ENCODE results near the gene LAMB3. TPM values are rescaled to one million over a fixed set of nuclear protein-coding genes. Genes with fewer than 3 reads are reported as not detected.

LAMB3 gene
- total RNA-seq, result 3.3 and 3.7 TPM in 2 replicates

GRCh38 chr1:209652121-209652735 lies at the start of gene LAMB3:
Gene LAMB3, minus strand, starts transcription at chr1:209652425. Its CDS starts 1,481 bp downstream, at chr1:209650944.

GRCh38 chr1:209674957-209675564 lies 22.8 kb upstream of the LAMB3 start, which contains the start of gene G0S2:
Gene G0S2, plus strand, starts transcription at chr1:209675412. Its CDS starts 273 bp downstream, at chr1:209675685.

GRCh38 chr1:209583408-209583807 lies 68.8 kb downstream of the LAMB3 start, which contains the start of gene CAMK1G:
Gene CAMK1G, plus strand, starts transcription at chr1:209583714. Its CDS starts 11,270 bp downstream, at chr1:209594984.

Other genes starting within 250 kb of the LAMB3 start
- gene CAMK1G, start 68.7 kb downstream of the LAMB3 start, total RNA-seq, result not detected in 2 replicates
- 0.72 and 4.7 TPM in 2 replicates for gene G0S2, start 23.0 kb upstream of the LAMB3 start, total RNA-seq
- not detected in 2 replicates for gene HSD11B1, start 52.4 kb upstream of the LAMB3 start, total RNA-seq
- gene TRAF3IP3, start 103.6 kb upstream of the LAMB3 start, total RNA-seq, result not detected in 2 replicates
- 3.2 and 4.6 TPM in 2 replicates for gene C1orf74, start 132.1 kb upstream of the LAMB3 start, total RNA-seq
- gene IRF6, start 153.7 kb upstream of the LAMB3 start, total RNA-seq, result 14.1 and 20.8 TPM in 2 replicates
- 16.8 and 18.2 TPM in 2 replicates for gene UTP25, start 175.5 kb upstream of the LAMB3 start, total RNA-seq

All from thoracic aorta endothelial cell (primary cell).